AG08396 (cell line): ENCODE data around the gene DSTN.

Experiments used
- DNase-seq: peaks from one replicate; pipeline ENCODE4 v3.0.0; 2012; ENCODE audit warnings: low spot score, mixed read lengths

DSTN gene

GRCh38 chr20:17637413-17637780, 67.5 kb downstream of the DSTN start:
- no peak for DNase-seq

GRCh38 chr20:17637985-17638640, 68.2 kb downstream of the DSTN start:
- no peak for DNase-seq

GRCh38 chr20:17638835-17639407, 69.0 kb downstream of the DSTN start:
- no peak for DNase-seq

GRCh38 chr20:17640146-17640874, 70.4 kb downstream of the DSTN start:
- no peak for DNase-seq

- DNase-seq: no peak
These were observed 71.1 kb downstream of the DSTN start for GRCh38 chr20:17640875-17641378.

GRCh38 chr20:17641520-17641964, 71.7 kb downstream of the DSTN start:
- DNase-seq: no peak

- no peak for DNase-seq
These were observed 72.1 kb downstream of the DSTN start for GRCh38 chr20:17641993-17642392.

GRCh38 chr20:17642404-17643269, 72.8 kb downstream of the DSTN start:
- DNase-seq: no peak

- DNase-seq: no peak
These were observed 73.8 kb downstream of the DSTN start for GRCh38 chr20:17643531-17644188.

- no peak for DNase-seq
These were observed 74.6 kb downstream of the DSTN start for GRCh38 chr20:17644451-17644850.

- no peak for DNase-seq
These were observed 75.1 kb downstream of the DSTN start for GRCh38 chr20:17645010-17645409.

GRCh38 chr20:17645546-17646208, 75.8 kb downstream of the DSTN start:
- DNase-seq: no peak

GRCh38 chr20:17646209-17646960, 76.5 kb downstream of the DSTN start:
- DNase-seq: no peak

GRCh38 chr20:17646961-17647301, 77.1 kb downstream of the DSTN start:
- DNase-seq: no peak

GRCh38 chr20:17647391-17648314, 77.8 kb downstream of the DSTN start:
- no peak for DNase-seq

GRCh38 chr20:17648315-17648646, 78.4 kb downstream of the DSTN start:
- no peak for DNase-seq

- DNase-seq: no peak
These were observed 79.2 kb downstream of the DSTN start for GRCh38 chr20:17648791-17649730.
